Ramos (cell line): ENCODE results near the gene ZNF787.

ENCODE experiments used
- in situ Hi-C: fragments of 300-500 bp; cut with MboI; formaldehyde crosslinking; loops from one replicate; pipeline ENCODE4 v1.14.3; 2022; ENCODE audit warnings: low sequenced_read_pairs; ENCODE audit not compliant: unreplicated experiment

ZNF787 gene

GRCh38 chr19:56091751-56092546, 29.1 kb downstream of the ZNF787 start:
- in situ Hi-C loops: loop anchor here (25.0 kb wide), 1 partner anchor 220 kb away; the partner anchor contains the start of gene ZSCAN5A

DNA sequence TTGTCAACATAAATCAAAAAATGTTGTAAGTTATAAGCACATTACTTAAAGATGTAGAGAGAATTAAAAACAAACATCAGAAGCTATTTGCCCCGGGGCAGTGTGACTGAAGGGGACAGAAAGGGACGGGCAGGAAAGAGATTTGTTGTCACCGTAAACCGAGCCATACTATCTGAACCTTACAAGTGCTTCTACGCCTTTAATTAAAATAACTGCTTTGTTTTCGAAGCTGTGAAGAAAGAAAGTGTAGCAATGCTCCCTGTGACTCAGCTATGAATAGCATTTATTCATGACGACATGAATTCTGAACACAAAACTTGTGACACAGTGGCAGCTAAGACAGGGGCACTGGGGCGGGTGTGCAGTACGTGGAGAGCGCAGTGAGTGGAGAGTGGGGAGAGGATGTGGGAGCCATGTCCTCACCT, 30.0 kb downstream of the ZNF787 start:
- in situ Hi-C loops: loop anchor here (25.0 kb wide), 1 partner anchor 221 kb away; the partner anchor contains the start of gene ZSCAN5A

GRCh38 chr19:56089344-56089743, 31.8 kb downstream of the ZNF787 start:
- in situ Hi-C loops: loop anchor here (25.0 kb wide), 1 partner anchor 223 kb away; the partner anchor contains the start of gene ZSCAN5A

DNA sequence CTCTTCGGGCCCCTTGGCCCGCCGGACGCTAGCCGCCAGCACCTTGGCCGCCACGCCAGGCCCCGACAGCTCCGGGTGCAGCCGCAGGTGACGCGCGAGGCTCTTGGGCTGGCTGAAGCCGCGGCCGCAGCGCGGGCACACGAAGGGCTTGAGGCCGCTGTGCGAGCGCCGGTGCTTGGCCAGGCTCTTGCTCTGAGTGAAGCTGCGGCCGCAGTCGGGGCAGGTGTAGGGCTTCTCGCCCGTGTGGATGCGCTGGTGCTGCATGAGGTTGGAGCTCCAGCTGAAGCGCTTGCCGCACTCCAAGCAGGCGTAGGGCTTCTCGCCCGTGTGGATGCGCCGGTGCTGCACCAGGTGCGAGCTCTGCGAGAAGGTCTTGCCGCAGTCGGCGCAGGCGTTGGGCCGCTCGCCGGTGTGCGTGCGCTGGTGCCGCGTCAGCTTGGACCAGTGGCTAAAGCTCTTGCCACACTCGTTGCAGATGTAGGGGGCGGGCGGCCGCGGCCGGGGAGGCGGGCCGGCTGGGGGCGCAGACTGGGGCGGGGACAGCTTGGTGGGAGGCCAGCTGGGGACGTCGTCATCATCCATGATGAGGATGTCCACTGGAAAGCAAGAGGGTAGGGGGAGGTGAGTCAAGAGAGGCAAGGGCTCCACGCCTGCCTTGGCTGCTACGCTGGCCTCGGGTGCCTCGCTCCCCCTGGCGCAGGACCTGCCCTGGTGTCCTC, 32.4 kb downstream of the ZNF787 start:
- in situ Hi-C loops: loop anchor here (25.0 kb wide), 1 partner anchor 224 kb away; the partner anchor contains the start of gene ZSCAN5A

DNA sequence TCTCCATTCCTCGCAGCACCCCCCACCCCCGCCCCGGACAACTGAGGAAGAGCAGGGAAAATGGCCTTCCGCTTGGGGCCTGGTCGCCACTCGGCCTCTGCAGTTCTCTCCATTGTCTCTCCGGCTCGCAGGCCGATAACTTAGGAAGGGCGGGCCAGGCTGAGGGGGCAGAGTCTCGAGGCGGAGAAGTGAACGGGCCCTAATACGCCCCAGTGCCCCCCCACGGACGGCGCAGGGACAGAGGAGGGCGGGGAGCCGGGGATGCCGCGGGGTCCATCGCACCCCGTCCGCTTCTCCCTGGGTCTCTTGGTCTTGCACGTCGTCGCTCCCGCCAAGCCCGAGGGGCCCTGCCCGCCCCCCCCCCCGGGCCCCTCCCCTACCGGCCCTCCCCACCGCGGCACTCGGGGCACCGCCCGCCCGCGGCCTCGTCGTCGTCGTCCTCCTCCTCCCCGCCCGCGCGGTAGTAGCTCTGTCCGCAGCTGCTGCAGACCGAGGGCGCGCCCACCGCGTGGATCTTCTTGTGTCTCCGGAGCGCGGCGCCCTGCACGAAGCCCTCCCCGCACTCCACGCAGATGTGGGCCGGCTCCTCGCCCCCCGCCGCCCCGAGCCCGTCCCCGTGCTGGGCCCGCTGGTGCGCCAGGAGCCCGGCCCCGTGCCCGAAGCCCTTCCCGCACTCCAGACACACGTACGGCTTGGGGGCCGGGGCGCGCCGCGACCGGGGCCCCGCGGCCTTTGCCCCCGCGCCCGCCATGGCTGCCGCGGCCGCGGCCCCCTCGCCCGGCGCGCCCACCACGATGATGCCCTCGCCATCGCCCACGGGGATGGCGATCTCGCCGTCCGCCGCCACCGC, 33.2 kb downstream of the ZNF787 start:
- in situ Hi-C loops: loop anchor here (25.0 kb wide), 1 partner anchor 224 kb away; the partner anchor contains the start of gene ZSCAN5A

DNA sequence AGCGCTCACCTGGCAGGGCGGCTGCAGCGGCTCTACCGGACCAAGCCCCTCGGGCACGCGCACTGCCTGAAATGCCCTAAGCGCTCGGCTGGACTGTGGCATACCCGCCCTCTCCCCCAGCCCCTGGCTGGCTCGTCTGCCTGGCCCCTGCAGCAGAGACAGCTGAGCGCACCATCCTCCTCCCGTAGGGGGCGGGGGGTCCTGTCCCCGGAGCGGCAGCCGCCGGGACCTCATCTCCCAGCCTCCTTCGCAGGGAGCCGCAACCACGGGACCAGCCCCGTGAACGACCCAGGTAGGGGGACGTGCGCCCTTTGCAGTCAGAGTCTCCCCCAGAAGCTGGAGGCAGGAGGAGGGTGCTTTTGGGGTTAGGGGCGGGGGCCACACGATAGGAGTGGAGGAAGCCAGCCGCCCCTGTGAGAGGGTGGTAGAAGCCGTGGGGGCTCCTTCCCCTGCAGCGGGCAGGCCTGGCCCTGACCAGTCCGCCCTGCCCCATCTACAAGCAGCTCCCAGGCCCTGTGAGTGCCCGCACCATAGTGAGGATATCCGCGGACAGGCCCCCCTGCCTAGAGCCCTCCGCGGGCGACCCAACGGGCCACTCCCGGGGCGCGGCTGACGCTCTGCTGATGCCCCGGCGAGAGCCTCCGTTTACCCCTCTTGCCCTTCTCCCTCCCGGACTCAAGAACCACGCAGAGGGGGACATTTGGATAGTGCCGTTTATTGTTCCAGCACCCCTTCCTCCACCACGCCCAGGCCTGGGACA, 34.2 kb downstream of the ZNF787 start:
- in situ Hi-C loops: loop anchor here (25.0 kb wide), 1 partner anchor 225 kb away; the partner anchor contains the start of gene ZSCAN5A

- in situ Hi-C loops: loop anchor here (25.0 kb wide), 1 partner anchor 227 kb away; the partner anchor contains the start of gene ZSCAN5A
Observed at GRCh38 chr19:56085571-56086275, 35.4 kb downstream of the ZNF787 start.

- in situ Hi-C loops: loop anchor here (5.0 to 25.0 kb wide), 2 partner anchors 82 to 227 kb away; partner anchors contain the start of gene ZSCAN5A
Observed at GRCh38 chr19:56084835-56085536, 36.1 kb downstream of the ZNF787 start.

- in situ Hi-C loops: loop anchor here (5.0 to 25.0 kb wide), 2 partner anchors 84 to 229 kb away; partner anchors contain the start of gene ZSCAN5A
Observed at GRCh38 chr19:56083668-56084067, 37.4 kb downstream of the ZNF787 start.

DNA sequence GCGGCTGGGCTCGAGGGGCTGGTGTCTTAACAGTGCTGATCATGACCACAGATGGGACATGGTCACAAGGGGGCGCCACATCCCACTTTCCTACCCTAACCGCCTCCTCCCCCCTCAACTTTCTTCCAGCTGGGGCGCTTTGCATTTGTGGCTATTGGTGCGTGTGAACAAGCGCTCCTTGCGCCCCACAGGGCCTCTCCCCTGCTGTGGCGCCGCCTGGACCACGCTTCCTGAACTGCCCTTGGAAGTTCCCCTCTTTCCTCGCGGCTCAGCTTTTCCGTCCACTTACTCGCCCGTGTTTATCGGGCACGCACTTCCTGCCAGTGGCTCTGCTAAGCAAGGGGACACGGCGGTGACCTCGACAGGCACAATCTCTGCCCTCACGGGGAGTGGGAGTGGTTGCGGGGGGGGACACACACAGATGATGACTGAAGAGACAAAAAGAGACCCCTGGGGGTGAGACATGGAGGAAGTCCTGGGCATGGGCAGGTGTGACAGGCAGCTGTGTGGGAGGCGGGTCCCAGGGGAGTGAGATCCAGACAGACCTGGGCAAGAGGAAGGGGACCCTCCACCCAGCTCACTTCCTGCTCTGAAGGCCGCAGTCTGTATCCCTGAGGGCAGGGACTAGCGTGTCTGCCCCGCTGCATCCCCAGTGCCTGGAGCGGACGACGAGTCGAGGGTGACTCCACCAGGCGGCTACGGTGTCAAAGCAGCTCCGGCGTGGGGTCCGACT, 40.3 kb downstream of the ZNF787 start:
- in situ Hi-C loops: loop anchor here (5.0 to 25.0 kb wide), 2 partner anchors 86 to 231 kb away; partner anchors contain the start of gene ZSCAN5A

- in situ Hi-C loops: loop anchor here (5.0 to 25.0 kb wide), 2 partner anchors 88 to 233 kb away; partner anchors contain the start of gene ZSCAN5A
Observed at GRCh38 chr19:56079609-56080008, 41.5 kb downstream of the ZNF787 start.

DNA sequence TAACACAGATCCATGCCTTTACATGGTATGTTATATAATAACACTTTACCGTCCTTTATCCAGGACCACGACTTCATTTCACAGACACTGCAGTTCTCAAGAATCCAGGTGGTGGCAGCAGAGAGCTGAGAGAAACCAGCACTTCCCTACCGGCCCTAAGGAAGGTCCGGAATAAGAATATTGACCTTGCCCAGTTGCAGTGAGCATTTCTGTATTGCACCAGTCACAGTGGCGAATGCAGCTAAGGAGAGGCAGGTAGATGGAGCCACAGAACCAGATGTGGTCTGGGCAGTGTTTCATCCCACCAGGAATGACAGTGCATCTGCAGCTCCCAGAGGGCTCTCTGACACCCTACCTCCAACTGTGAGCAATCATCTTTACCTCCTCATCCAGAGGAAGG, 44.6 kb downstream of the ZNF787 start:
- in situ Hi-C loops: loop anchor here (25.0 kb wide), 1 partner anchor 236 kb away; the partner anchor contains the start of gene ZSCAN5A

DNA sequence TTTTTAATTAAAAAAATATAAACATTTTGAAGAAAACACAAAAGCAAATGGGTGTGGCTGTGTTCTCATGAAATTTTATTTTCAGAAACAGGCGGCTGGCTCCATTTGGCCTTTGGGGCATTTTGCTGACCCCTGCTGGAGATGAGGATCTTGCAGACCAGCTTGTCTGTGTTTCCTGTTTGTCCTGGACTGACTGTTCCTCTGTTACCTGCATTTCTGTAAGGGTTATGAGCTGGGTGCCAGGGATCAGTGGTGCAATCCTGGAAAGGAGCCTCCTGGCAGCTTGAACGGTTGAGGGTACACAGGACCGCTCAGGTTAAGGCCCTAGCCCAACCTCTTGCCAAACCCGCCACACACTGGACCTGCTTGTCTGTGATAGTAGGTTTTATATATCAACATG, 49.9 kb downstream of the ZNF787 start:
- in situ Hi-C loops: no loop called here

DNA sequence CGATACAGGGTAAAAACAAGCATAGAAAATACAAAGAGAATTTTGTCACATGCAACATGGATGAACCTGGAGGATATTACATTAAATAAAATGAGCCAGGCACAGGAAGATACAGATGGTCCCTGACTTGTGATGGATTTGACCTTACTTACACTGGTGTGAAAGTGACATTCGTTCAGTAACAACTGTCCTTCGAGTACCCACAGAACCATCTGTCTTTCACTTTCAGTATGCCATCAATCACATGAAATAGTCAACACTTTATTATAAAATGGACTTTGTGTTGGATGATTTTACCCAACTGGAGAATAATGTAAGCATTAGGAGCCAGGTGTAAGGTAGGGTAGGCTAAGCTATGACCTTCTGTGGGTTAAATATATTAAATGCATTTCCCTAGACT, 51.5 kb downstream of the ZNF787 start:
- in situ Hi-C loops: no loop called here

DNA sequence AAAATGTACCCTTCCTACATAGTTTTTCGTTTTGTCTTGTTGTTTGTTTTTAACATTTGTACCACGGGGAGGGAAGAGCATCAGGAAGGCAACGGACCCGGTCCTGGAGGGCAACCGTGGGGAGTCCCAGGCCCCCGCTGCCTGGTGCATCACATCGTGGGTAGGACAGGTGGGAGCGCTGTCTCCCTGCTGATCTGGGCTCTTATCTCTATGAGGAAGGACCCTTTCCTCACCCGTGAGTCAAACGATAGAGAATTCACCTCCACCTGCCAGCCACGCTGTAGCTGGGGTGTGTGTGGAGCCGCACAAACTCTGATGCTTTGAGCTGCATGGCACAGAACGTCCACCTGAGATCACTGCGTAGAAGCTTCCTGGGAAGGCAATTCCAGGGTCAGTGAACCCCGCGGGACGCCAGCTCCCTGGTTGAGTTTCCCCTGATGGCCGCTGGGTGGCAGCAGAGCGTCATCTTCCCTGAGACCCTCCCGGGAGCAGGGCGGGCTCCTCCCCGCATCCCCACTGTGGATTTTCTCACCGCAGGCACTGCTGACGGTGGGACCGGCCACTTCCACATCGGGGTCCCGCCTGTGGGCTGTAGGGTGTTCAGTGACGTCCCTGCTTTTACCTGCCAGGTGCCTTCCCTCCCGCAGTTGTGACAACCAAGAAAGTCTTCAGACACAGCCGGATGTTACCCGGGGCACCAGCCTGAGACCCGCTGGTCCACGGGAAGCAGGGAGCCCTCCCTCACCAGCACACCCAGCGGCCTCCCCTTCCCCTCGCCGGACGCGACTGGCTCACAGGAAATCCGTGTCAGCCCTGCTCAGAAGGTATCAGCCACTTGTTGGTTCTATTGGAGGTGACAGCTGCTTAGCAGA, 54.7 kb downstream of the ZNF787 start:
- in situ Hi-C loops: no loop called here

DNA sequence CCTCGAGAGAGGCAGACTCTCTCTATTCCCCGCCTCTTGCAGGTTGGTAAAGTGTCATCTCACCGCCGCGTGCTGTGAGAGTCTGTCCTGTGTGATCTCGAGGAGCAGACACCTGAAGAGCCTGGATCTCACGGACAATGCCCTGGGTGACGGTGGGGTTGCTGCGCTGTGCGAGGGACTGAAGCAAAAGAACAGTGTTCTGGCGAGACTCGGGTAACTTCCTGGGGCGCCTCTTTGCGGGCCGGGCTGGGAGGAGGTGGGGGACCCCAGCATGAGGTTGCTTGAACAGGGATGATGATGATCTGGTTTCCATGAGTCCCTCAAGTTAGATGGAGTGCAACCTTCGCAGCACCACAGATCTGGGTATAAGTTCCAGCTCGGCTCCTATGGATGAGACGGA, 67.5 kb downstream of the ZNF787 start:
- in situ Hi-C loops: no loop called here
